GM23338 (cell line): ENCODE measurements around the gene MRPL38. TPM values are rescaled to one million over a fixed set of nuclear protein-coding genes. Genes with fewer than 3 reads are reported as not detected.

Experiments
- ATAC-seq: fragments of 200-7000 bp; cut with Tn5 transposase; 3 replicates; pipeline ENCODE4 v1.9.1; 2020
- DNase-seq: peaks from one replicate; pipeline ENCODE4 v3.0.0-alpha.2; 2015; ENCODE audit warnings: low spot score
- H2AFZ ChIP-seq: fragments of 200-600 bp; sonication (generic); 2 replicates; pipeline ENCODE4 v1.8.0; 2016; ENCODE audit warnings: antibody characterized with exemption, mild to moderate bottlenecking, moderate library complexity
- H3F3A ChIP-seq: fragments of 200-600 bp; sonication (generic); replicated peaks from 2 replicates; pipeline ENCODE4 v1.8.0; 2017; ENCODE audit warnings: antibody characterized with exemption, mixed run types, low read depth
- H3K27ac ChIP-seq: fragments of 200-600 bp; sonication (generic); 2 replicates; pipeline ENCODE4 v1.6.1; 2016; ENCODE audit warnings: low read depth
- H3K27me3 ChIP-seq: fragments of 200-600 bp; sonication (generic); 2 replicates; pipeline ENCODE4 v1.8.0; 2016; ENCODE audit warnings: mild to moderate bottlenecking, mixed run types, moderate library complexity; ENCODE audit not compliant: insufficient read depth
- H3K36me3 ChIP-seq: fragments of 200-600 bp; sonication (generic); 2 replicates; pipeline ENCODE4 v1.8.0; 2016; ENCODE audit warnings: mild to moderate bottlenecking; ENCODE audit not compliant: insufficient read depth
- H3K4me1 ChIP-seq: fragments of 200-600 bp; sonication (generic); 2 replicates; pipeline ENCODE4 v1.8.0; 2016; ENCODE audit warnings: mild to moderate bottlenecking, moderate library complexity; ENCODE audit not compliant: insufficient read depth
- H3K4me2 ChIP-seq: fragments of 200-600 bp; sonication (generic); 2 replicates; pipeline ENCODE4 v1.7.1; 2017; ENCODE audit warnings: mixed run types
- H3K4me3 ChIP-seq: fragments of 200-600 bp; sonication (generic); 2 replicates; pipeline ENCODE4 v1.6.1; 2016; ENCODE audit warnings: mixed run types
- H3K79me2 ChIP-seq: fragments of 200-600 bp; sonication (generic); replicated peaks from 2 replicates; pipeline ENCODE4 v1.8.0; 2017; ENCODE audit warnings: mild to moderate bottlenecking; ENCODE audit not compliant: insufficient read depth
- H3K9me2 ChIP-seq: fragments of 200-600 bp; sonication (generic); 2 replicates; pipeline ENCODE4 v1.8.0; 2017; ENCODE audit not compliant: insufficient read depth
- H4K20me1 ChIP-seq: fragments of 200-600 bp; sonication (generic); replicated peaks from 2 replicates; pipeline ENCODE4 v1.8.0; 2017; ENCODE audit warnings: mild to moderate bottlenecking; ENCODE audit not compliant: insufficient read depth
- H3K27ac Mint-ChIP-seq: 2 replicates; pipeline ENCODE4 v1.8.0; 2020; ENCODE audit warnings: inconsistent platforms, mild to moderate bottlenecking, moderate library complexity, mixed read lengths
- H3K27me3 Mint-ChIP-seq: 3 replicates; pipeline ENCODE4 v1.8.0; 2022; ENCODE audit warnings: low read depth, mild to moderate bottlenecking, moderate library complexity, mixed read lengths, inconsistent platforms; ENCODE audit not compliant: insufficient read depth, poor library complexity
- H3K36me3 Mint-ChIP-seq: 3 replicates; pipeline ENCODE4 v1.8.0; 2021; ENCODE audit warnings: low read depth, mild to moderate bottlenecking, inconsistent platforms, moderate library complexity, mixed read lengths
- H3K4me1 Mint-ChIP-seq: 3 replicates; pipeline ENCODE4 v1.8.0; 2020; ENCODE audit warnings: mild to moderate bottlenecking, inconsistent platforms, mixed read lengths
- H3K4me3 Mint-ChIP-seq: 3 replicates; pipeline ENCODE4 v1.8.0; 2021; ENCODE audit warnings: moderate library complexity, mild to moderate bottlenecking, inconsistent platforms, mixed read lengths
- H3K9me3 Mint-ChIP-seq: 3 replicates; pipeline ENCODE4 v1.8.0; 2020; ENCODE audit warnings: moderate library complexity, mild to moderate bottlenecking, inconsistent platforms, mixed read lengths
- CREB1 ChIP-seq: fragments of 250-450 bp; sonication (Bioruptor Pico); IDR thresholded peaks from 2 replicates; pipeline ENCODE4 v1.5.0; 2020; ENCODE audit warnings: low read depth, mild to moderate bottlenecking, moderate library complexity
- EZH2 ChIP-seq: fragments of 200-600 bp; sonication (generic); IDR thresholded peaks from one replicate; pipeline ENCODE4 v1.8.0; 2017; ENCODE audit warnings: antibody characterized with exemption, mild to moderate bottlenecking, low read depth; ENCODE audit not compliant: unreplicated experiment
- EZH2phosphoT487 ChIP-seq: fragments of 200-600 bp; sonication (generic); IDR thresholded peaks from one replicate; pipeline ENCODE4 v1.8.1; 2018; ENCODE audit warnings: antibody characterized with exemption; ENCODE audit not compliant: unreplicated experiment
- JUNB ChIP-seq: IDR thresholded peaks from one replicate; pipeline ENCODE4 v1.6.1; 2016; ENCODE audit warnings: antibody characterized with exemption; ENCODE audit not compliant: unreplicated experiment
- NANOG ChIP-seq: IDR thresholded peaks from 2 replicates; pipeline ENCODE4 v1.6.1; 2016; ENCODE audit warnings: antibody characterized with exemption, borderline replicate concordance
- POLR2AphosphoS5 ChIP-seq: IDR thresholded peaks from 2 replicates; pipeline ENCODE4 v1.6.1; 2016; ENCODE audit warnings: antibody characterized with exemption, low read depth
- STAT1 ChIP-seq: IDR thresholded peaks from one replicate; pipeline ENCODE4 v1.6.1; 2016; ENCODE audit warnings: antibody characterized with exemption; ENCODE audit not compliant: unreplicated experiment
- ZNF114 ChIP-seq: fragments of 250-450 bp; sonication (Bioruptor Pico); IDR thresholded peaks from 2 replicates; pipeline ENCODE4 v1.5.0; 2020; ENCODE audit warnings: mild to moderate bottlenecking, moderate library complexity
- ZNF331 ChIP-seq: fragments of 250-450 bp; sonication (Bioruptor Pico); IDR thresholded peaks from 2 replicates; pipeline ENCODE4 v1.5.0; 2020; ENCODE audit warnings: low read depth, mild to moderate bottlenecking, moderate library complexity
- ZNF462 ChIP-seq: fragments of 250-450 bp; sonication (Bioruptor Pico); IDR thresholded peaks from 2 replicates; pipeline ENCODE4 v1.5.0; 2020; ENCODE audit warnings: mild to moderate bottlenecking, moderate library complexity
- polyA plus RNA-seq: library from polyadenylated mRNA; unstranded; fragments of >200 nt; fragmentation: Nextera tagmentation; extraction: Ambion mirVana; gene quantifications from 2 replicates; pipeline ENCODE4 v1.2.1, GENCODE V29; 2016
- total RNA-seq: library from RNA; depleted of rRNA; stranded (reverse); fragments of >200 nt; shearing (Covaris generic); gene quantifications from 2 replicates; pipeline ENCODE4 v1.2.3, GENCODE V29; 2014
- TF ChIP-seq, protein P1 (sequence below): IDR thresholded peaks from one replicate; pipeline ENCODE4 v1.6.1; 2018; ENCODE audit warnings: antibody characterized with exemption; ENCODE audit not compliant: unreplicated experiment
- TF ChIP-seq, protein P2 (sequence below), 2 experiments: fragments of 200-600 bp in 1 of 2; sonication (generic) in 1 of 2; conservative IDR thresholded peaks; 2 replicates each; pipeline versions ENCODE4 v1.5.1 to v1.6.1; 2016 to 2017; ENCODE audit warnings: antibody characterized with exemption in 2 of 2, low read depth in 2 of 2, mild to moderate bottlenecking in 2 of 2, moderate library complexity in 1 of 2
- TF ChIP-seq, protein P3 (sequence below): IDR thresholded peaks from 2 replicates; pipeline ENCODE4 v1.6.1; 2016; ENCODE audit warnings: antibody characterized with exemption

MRPL38 gene
- total and polyA plus RNA-seq, 2 experiments from 2014 or later = 63.6 to 90.0 TPM

DNA sequence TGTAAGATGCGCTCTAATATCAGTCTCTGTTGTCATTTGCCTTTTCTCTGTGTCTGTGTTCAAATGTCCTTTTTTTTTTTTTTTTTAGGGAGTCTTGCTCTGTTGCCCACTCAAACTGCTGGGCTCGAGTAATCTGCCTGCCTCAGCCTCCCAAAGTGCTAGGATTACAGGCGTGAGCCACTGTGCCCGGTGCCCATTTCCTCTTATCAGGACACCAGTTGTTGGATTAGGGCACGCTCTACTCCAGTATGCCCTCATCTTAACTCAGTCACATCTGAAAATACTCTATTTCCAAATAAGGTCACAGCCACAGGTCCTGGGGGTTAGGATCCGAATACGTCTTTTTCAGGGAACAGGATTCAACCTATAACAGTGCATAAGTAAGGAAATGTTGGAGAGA, 24.4 kb downstream of the MRPL38 start:
- no peak overlapping the region for H2AFZ ChIP-seq
- peaks cover 37% of the 10 kb centered on the region for H3K27me3 ChIP-seq
- Mint-ChIP-seq H3K9me3 (no peaks in the 10 kb centered on the region), H3K27me3 (peaks cover 39% of the 10 kb centered on the region), H3K4me3 (no peak overlapping the region; the same call in 2 of the 3 replicates), H3K27ac (no peak overlapping the region), H3K36me3 (no peaks in the 10 kb centered on the region; the same call in 2 of the 3 replicates), H3K4me1 (peaks cover 16% of the 10 kb centered on the region)
- H3K4me1 ChIP-seq = peaks cover 7% of the 10 kb centered on the region; the same call in 1 of the 2 replicates
- no peaks in the 10 kb centered on the region for H4K20me1 ChIP-seq
- H3K79me2 ChIP-seq = no peaks in the 10 kb centered on the region
- no peak overlapping the region for H3K4me3 ChIP-seq
- H3F3A ChIP-seq = peaks cover 29% of the 10 kb centered on the region
- H3K36me3 ChIP-seq = no peaks in the 10 kb centered on the region
- TF ChIP-seq CREB1 (CRISPR knock-in tag) (no peak), ZNF462 (CRISPR knock-in tag) (no peak), ZNF114 (CRISPR knock-in tag) (no peak), EZH2 (no peak), EZH2phosphoT487 (no peak), NANOG (no peak), JUNB (no peak), STAT1 (no peak), POLR2AphosphoS5 (no peak), ZNF331 (CRISPR knock-in tag) (no peak)
- TF ChIP-seq, protein P1, sequence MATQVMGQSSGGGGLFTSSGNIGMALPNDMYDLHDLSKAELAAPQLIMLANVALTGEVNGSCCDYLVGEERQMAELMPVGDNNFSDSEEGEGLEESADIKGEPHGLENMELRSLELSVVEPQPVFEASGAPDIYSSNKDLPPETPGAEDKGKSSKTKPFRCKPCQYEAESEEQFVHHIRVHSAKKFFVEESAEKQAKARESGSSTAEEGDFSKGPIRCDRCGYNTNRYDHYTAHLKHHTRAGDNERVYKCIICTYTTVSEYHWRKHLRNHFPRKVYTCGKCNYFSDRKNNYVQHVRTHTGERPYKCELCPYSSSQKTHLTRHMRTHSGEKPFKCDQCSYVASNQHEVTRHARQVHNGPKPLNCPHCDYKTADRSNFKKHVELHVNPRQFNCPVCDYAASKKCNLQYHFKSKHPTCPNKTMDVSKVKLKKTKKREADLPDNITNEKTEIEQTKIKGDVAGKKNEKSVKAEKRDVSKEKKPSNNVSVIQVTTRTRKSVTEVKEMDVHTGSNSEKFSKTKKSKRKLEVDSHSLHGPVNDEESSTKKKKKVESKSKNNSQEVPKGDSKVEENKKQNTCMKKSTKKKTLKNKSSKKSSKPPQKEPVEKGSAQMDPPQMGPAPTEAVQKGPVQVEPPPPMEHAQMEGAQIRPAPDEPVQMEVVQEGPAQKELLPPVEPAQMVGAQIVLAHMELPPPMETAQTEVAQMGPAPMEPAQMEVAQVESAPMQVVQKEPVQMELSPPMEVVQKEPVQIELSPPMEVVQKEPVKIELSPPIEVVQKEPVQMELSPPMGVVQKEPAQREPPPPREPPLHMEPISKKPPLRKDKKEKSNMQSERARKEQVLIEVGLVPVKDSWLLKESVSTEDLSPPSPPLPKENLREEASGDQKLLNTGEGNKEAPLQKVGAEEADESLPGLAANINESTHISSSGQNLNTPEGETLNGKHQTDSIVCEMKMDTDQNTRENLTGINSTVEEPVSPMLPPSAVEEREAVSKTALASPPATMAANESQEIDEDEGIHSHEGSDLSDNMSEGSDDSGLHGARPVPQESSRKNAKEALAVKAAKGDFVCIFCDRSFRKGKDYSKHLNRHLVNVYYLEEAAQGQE = no peak
- TF ChIP-seq, protein P2, sequence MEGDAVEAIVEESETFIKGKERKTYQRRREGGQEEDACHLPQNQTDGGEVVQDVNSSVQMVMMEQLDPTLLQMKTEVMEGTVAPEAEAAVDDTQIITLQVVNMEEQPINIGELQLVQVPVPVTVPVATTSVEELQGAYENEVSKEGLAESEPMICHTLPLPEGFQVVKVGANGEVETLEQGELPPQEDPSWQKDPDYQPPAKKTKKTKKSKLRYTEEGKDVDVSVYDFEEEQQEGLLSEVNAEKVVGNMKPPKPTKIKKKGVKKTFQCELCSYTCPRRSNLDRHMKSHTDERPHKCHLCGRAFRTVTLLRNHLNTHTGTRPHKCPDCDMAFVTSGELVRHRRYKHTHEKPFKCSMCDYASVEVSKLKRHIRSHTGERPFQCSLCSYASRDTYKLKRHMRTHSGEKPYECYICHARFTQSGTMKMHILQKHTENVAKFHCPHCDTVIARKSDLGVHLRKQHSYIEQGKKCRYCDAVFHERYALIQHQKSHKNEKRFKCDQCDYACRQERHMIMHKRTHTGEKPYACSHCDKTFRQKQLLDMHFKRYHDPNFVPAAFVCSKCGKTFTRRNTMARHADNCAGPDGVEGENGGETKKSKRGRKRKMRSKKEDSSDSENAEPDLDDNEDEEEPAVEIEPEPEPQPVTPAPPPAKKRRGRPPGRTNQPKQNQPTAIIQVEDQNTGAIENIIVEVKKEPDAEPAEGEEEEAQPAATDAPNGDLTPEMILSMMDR (conservative IDR thresholded peaks at IDR 0.05; ENCODE audit: low read depth in 2 of 2) = no peak
- TF ChIP-seq, protein P3, sequence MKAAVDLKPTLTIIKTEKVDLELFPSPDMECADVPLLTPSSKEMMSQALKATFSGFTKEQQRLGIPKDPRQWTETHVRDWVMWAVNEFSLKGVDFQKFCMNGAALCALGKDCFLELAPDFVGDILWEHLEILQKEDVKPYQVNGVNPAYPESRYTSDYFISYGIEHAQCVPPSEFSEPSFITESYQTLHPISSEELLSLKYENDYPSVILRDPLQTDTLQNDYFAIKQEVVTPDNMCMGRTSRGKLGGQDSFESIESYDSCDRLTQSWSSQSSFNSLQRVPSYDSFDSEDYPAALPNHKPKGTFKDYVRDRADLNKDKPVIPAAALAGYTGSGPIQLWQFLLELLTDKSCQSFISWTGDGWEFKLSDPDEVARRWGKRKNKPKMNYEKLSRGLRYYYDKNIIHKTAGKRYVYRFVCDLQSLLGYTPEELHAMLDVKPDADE = no peak
- H3K9me2 ChIP-seq = no peaks in the 10 kb centered on the region
- H3K27ac ChIP-seq = no peak overlapping the region
- ATAC-seq (no peak), DNase-seq (no peak)
- no peak overlapping the region for H3K4me2 ChIP-seq
